ENCODE data around the gene OR5M3.

GRCh38 chr11:56495117-56495516, 22.0 kb upstream of the OR5M3 start:
- TF ChIP-seq GATA2 (IDR thresholded peaks at IDR 0.05; ENCODE audit: low read depth, low read length) (no peak), GATA3 (IDR thresholded peaks at IDR 0.05; ENCODE audit: low read depth, low read length) (no peak)

All from SH-SY5Y (cell line).